Left ventricle myocardium inferior (tissue), 1 donor: Measurements from ENCODE around the gene SFXN5. TPM values are rescaled to one million over a fixed set of nuclear protein-coding genes. Genes with fewer than 3 reads are reported as not detected.
"Not testable (repeated sequence)": the region's sequence is repeated elsewhere in the genome, so short reads cannot be mapped to it uniquely, and the experiment has no call there.

Experiments
- DNase-seq: peaks from one replicate; pipeline ENCODE4 v3.0.0-alpha.2; 2020
- H3K27ac ChIP-seq: fragments of 200-600 bp; replicated peaks from 2 replicates; pipeline ENCODE4 v1.8.0; 2021
- H3K27me3 ChIP-seq: fragments of 200-600 bp; 2 replicates; pipeline ENCODE4 v1.8.0; 2021; ENCODE audit warnings: low read depth
- H3K36me3 ChIP-seq: fragments of 200-600 bp; 2 replicates; pipeline ENCODE4 v1.8.0; 2021
- H3K4me1 ChIP-seq: fragments of 200-600 bp; 2 replicates; pipeline ENCODE4 v1.8.0; 2021
- H3K4me3 ChIP-seq: fragments of 200-600 bp; 2 replicates; pipeline ENCODE4 v1.8.0; 2021; ENCODE audit warnings: mild to moderate bottlenecking, moderate library complexity
- H3K9me3 ChIP-seq: fragments of 200-600 bp; replicated peaks from 2 replicates; pipeline ENCODE4 v1.8.0; 2021
- CTCF ChIP-seq: fragments of 200-600 bp; IDR thresholded peaks from 2 replicates; pipeline ENCODE4 v1.8.0; 2021; ENCODE audit warnings: antibody characterized with exemption, mild to moderate bottlenecking, borderline replicate concordance
- intact Hi-C: fragments of 100-400 bp; cut with micrococcal nuclease; formaldehyde crosslinking; loops from one replicate; pipeline ENCODE4 v1.11.0; 2022
- total RNA-seq: library from RNA; stranded (reverse); fragmentation: NEBNext Ultra II Directional; extraction: Animal tissue kit (Norgen Biotek cat#: 25700); gene quantifications from one replicate; pipeline ENCODE4 v1.2.1, GENCODE V29; 2021
- donor health status: DM: no; HTN: yes; CAD: no; lungs with severe emphysema.

The SFXN5 gene
- total RNA-seq, 1 donor from 2014 or later = 9.9 TPM

- no peak for DNase-seq
- H3K27ac ChIP-seq = no peak overlapping the region
- no peaks in the 10 kb centered on the region for H3K9me3 ChIP-seq
- H3K4me3 ChIP-seq = no peak overlapping the region
- H3K27me3 ChIP-seq = peaks cover 100% of the 10 kb centered on the region
- peaks cover 45% of the 10 kb centered on the region for H3K4me1 ChIP-seq
- H3K36me3 ChIP-seq = no peaks in the 10 kb centered on the region
- TF ChIP-seq CTCF = no peak
- intact Hi-C loops = no loop called here
These were observed 156.8 kb downstream of the SFXN5 start for GRCh38 chr2:72914589-72915319.

DNA sequence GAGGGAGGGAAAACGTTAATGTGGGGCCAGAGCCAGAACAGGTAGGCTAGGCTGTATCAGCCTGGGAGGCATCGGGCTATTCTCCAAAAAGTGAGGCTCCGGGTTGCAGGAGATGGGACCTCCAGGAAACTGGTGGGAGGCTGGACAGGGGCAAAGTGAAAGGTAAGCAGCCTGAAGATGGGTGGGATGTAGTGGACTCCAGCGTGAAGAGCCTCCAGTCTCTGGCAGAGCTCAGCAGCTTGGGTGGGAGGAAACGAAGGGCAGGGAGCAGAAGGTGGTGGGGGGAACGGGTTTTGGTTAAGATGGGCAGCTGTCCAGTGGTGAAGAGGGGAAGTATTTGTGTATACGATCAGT, 157.3 kb downstream of the SFXN5 start:
- intact Hi-C loops = no loop called here
- no peaks in the 10 kb centered on the region for H3K36me3 ChIP-seq
- no peak overlapping the region for H3K4me3 ChIP-seq
- H3K9me3 ChIP-seq = no peaks in the 10 kb centered on the region
- DNase-seq = no peak
- no peak overlapping the region for H3K27ac ChIP-seq
- peaks cover 44% of the 10 kb centered on the region for H3K4me1 ChIP-seq
- peaks cover 100% of the 10 kb centered on the region for H3K27me3 ChIP-seq
- TF ChIP-seq CTCF = no peak

DNA sequence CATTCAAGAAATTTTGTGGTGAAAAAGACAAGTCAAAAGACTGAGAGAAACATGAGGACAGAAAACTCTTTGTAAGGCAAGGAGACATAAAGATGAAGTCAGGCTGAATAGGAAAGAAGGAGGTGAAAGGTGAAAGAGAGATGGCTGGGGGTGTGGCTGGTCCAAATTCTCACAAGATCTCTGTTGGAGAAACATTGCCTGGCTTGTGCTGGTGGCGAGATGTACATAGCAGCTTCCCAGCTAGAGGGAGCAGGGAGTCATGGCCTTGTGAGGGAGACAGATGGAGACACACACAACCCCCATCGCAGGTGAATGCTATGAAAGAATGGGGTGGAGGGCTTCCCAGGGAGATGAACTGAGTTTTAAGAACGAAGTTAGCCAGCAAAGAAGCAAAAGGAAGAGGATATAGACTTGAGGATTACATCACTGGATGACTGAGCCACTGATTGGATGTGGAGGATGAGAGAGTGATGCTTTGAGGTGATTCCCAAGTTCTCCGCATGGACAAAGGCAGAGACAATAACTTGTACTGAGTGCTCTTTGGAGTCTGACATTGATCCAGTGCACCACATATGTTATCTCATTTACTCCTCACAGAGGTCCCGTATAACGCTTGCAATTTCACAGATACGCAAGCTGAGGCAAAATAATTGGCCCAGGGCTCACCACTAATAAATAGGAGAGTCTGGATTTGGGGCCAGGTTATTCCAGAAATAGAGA, 157.9 kb downstream of the SFXN5 start:
- Histone ChIP-seq H3K27me3 (peaks cover 100% of the 10 kb centered on the region), H3K4me1 (peaks cover 41% of the 10 kb centered on the region), H3K9me3 (no peaks in the 10 kb centered on the region), H3K36me3 (no peaks in the 10 kb centered on the region), H3K27ac (no peak overlapping the region), H3K4me3 (no peak overlapping the region)
- intact Hi-C loops = no loop called here
- no peak for DNase-seq
- TF ChIP-seq CTCF = no peak

DNA sequence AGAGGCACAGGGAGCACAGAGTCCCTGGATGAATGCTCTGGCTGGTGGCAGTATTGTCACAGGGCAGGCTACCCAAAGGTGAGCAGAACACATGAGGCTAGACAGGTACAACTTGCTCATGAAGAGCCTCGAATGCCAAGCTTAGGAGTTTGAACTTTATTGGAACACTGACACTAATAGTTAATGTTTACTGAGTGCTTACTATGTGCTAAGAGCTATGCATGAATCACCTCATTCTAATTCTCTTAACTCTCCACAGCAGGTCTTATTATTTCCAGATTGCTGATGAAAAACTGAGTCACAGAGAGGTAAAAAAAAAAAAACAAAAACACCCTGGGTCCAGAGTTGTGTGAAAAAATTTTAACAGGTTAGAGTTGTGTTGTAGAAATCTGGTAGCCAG, 160.3 kb downstream of the SFXN5 start:
- H3K27me3 ChIP-seq = peaks cover 100% of the 10 kb centered on the region
- no peak for DNase-seq
- TF ChIP-seq CTCF = no peak
- H3K36me3 ChIP-seq = no peaks in the 10 kb centered on the region
- no peak overlapping the region for H3K27ac ChIP-seq
- H3K4me3 ChIP-seq = no peak overlapping the region
- H3K9me3 ChIP-seq = no peaks in the 10 kb centered on the region
- peaks cover 17% of the 10 kb centered on the region for H3K4me1 ChIP-seq
- intact Hi-C loops = no loop called here

DNA sequence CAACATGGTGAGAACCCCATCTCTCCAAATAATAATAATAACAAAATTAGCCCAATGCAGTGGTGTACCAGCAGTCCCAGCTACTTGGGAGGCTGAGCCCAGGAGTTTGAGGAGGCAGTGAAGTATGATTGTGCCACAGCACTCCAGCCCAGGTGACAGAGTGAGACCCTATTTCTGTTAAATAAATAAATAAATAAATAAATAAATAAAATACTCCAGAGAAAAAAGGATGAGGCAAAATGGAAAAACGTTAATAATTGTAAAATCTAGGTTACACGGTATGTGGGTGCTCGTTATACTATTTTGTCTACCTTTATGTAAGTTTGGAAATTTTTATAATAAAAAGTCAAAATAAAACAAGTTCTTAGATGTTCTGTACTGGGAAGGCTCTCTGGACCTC, 162.8 kb downstream of the SFXN5 start:
- TF ChIP-seq CTCF = no peak

DNA sequence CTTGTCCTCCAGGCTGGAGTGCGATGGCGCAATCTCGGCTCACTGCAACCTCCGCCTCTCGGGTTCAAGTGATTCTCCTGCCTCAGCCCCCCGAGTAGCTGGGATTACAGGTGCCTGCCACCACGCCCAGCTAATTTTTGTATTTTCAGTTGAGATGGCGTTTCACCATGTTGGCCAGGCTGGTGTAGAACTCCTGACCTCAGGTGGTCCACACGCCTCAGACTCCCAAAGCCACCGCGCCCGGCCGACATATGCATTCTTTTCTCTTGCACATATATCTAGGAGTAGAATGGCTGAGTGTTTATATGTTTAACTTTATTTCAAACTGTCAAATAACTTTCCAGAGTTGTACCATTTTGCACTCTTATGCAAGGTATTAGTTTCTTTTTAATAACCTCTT, 164.1 kb downstream of the SFXN5 start:
- H3K9me3 ChIP-seq, H3K36me3 ChIP-seq, intact Hi-C loops, H3K4me3 ChIP-seq, H3K4me1 ChIP-seq, H3K27ac ChIP-seq, DNase-seq: not testable (repeated sequence)
- peaks cover 100% of the 10 kb centered on the region for H3K27me3 ChIP-seq

More for the DNA sequence above, 162.8 kb downstream of the SFXN5 start:
- no peaks in the 10 kb centered on the region for H3K9me3 ChIP-seq
- H3K27ac ChIP-seq = no peak overlapping the region
- H3K27me3 ChIP-seq = peaks cover 100% of the 10 kb centered on the region
- no peak for DNase-seq
- no peak overlapping the region for H3K4me3 ChIP-seq
- intact Hi-C loops = no loop called here
- no peaks in the 10 kb centered on the region for H3K4me1 ChIP-seq
- H3K36me3 ChIP-seq = no peaks in the 10 kb centered on the region
